ENCODE data around the gene H2AZ1.
A peak's percentile ranks its signal among the peaks of the same experiment; 100 is the strongest.

H2AZ1 gene

GRCh38 chr4:99946356-99947189, 3.5 kb downstream of the H2AZ1 start, which contains the start of gene DNAJB14:
Gene DNAJB14, minus strand, starts transcription at chr4:99946618. Its CDS starts 47 bp downstream, at chr4:99946571.
- Histone ChIP-seq H3K14ac (ENCODE audit: low read length) (peak within 1 kb of the TSS; percentile 63), H3K27me3 (ENCODE audit: control insufficient read depth in 3 of 3, insufficient read depth in 3 of 3, low read depth in 1 of 3, low read length in 3 of 3) (no peaks in the 10 kb centered on the region), H3K4ac (ENCODE audit: low read length) (no peak within 1 kb of the TSS), H3K36me3 (replicated peaks in 1 of 2; ENCODE audit: control insufficient read depth in 2 of 2, insufficient read depth in 2 of 2, low read length in 2 of 2) (peaks cover 6 to 49% of the 10 kb centered on the region in 2 donors), H3K4me1 (ENCODE audit: control insufficient read depth in 2 of 2, insufficient read depth in 1 of 2, low read depth in 1 of 2, low read length in 2 of 2) (peaks cover 2 to 19% of the 10 kb centered on the region in 2 donors), H3K18ac (ENCODE audit: low read length) (peak within 1 kb of the TSS; percentile 94), H2BK120ac (ENCODE audit: low read depth, low read length) (no peak within 1 kb of the TSS), H3K4me2 (ENCODE audit: insufficient read depth, low read length, poor library complexity, severe bottlenecking) (peak within 1 kb of the TSS; percentile 60), H4K8ac (ENCODE audit: low read depth, low read length) (no peak within 1 kb of the TSS), H2AK5ac (ENCODE audit: low read depth, low read length) (peak within 1 kb of the TSS; percentile 37), H2AFZ (ENCODE audit: low read length) (peak within 1 kb of the TSS; percentile 91), H3K4me3 (ENCODE audit: low read length in 2 of 2) (peak within 1 kb of the TSS; percentile 73 to 83), H3K23ac (ENCODE audit: low read depth, low read length, poor library complexity) (peak within 1 kb of the TSS; percentile 50), H2BK12ac (ENCODE audit: low read length) (no peak within 1 kb of the TSS), H2BK15ac (ENCODE audit: low read length) (no peak within 1 kb of the TSS), H4K91ac (ENCODE audit: low read depth, low read length, poor library complexity) (no peak within 1 kb of the TSS), H2BK5ac (ENCODE audit: low read length) (peak within 1 kb of the TSS; percentile 29), H3K27ac (replicated peaks; ENCODE audit: low read length) (peak within 1 kb of the TSS; percentile 93), H3K9ac (ENCODE audit: low read depth, low read length, poor library complexity) (peak within 1 kb of the TSS; percentile 92), H3K9me3 (replicated peaks in 1 of 2; ENCODE audit: control insufficient read depth in 2 of 2, insufficient read depth in 1 of 2, low read depth in 1 of 2, low read length in 2 of 2) (peaks cover 0 to 14% of the 10 kb centered on the region in 2 donors), H3K79me1 (ENCODE audit: low read depth, low read length) (no peaks in the 10 kb centered on the region)
- DNase-seq (ENCODE audit: low spot score): peak; percentile 69
- WGBS, 2 donors (ENCODE audit: extremely low coverage in 2 of 2, insufficient read length in 2 of 2, insufficient replicate concordance in 1 of 2): no CpG with 5 or more reads among the region's 87 CpGs

GRCh38 chr4:99945718-99946355, 4.2 kb downstream of the H2AZ1 start:
- no peak overlapping the region for H4K8ac ChIP-seq (ENCODE audit: low read depth, low read length)
- H3K14ac ChIP-seq (ENCODE audit: low read length): peak overlapping the region; percentile 63
- H3K36me3 ChIP-seq (replicated peaks in 1 of 2; ENCODE audit: control insufficient read depth in 2 of 2, insufficient read depth in 2 of 2, low read length in 2 of 2): peaks cover 6 to 51% of the 10 kb centered on the region in 2 donors
- H3K9me3 ChIP-seq (replicated peaks in 1 of 2; ENCODE audit: control insufficient read depth in 2 of 2, insufficient read depth in 1 of 2, low read depth in 1 of 2, low read length in 2 of 2): peaks cover 0 to 18% of the 10 kb centered on the region in 2 donors
- peak overlapping the region; percentile 91 for H2AFZ ChIP-seq (ENCODE audit: low read length)
- H3K27me3 ChIP-seq (ENCODE audit: control insufficient read depth in 3 of 3, insufficient read depth in 3 of 3, low read depth in 1 of 3, low read length in 3 of 3): no peaks in the 10 kb centered on the region
- peak overlapping the region; percentile 92 for H3K9ac ChIP-seq (ENCODE audit: low read depth, low read length, poor library complexity)
- no peak overlapping the region for H2BK120ac ChIP-seq (ENCODE audit: low read depth, low read length)
- WGBS, 2 donors (ENCODE audit: extremely low coverage in 2 of 2, insufficient read length in 2 of 2, insufficient replicate concordance in 1 of 2): no CpG with 5 or more reads among the region's 25 CpGs
- H2BK5ac ChIP-seq (ENCODE audit: low read length): peak overlapping the region; percentile 29
- H2BK12ac ChIP-seq (ENCODE audit: low read length): no peak overlapping the region
- H3K18ac ChIP-seq (ENCODE audit: low read length): peak overlapping the region; percentile 94
- H3K27ac ChIP-seq (replicated peaks; ENCODE audit: low read length): peak overlapping the region; percentile 93
- no peak overlapping the region for H4K91ac ChIP-seq (ENCODE audit: low read depth, low read length, poor library complexity)
- peak overlapping the region; percentile 50 for H3K23ac ChIP-seq (ENCODE audit: low read depth, low read length, poor library complexity)
- H3K4ac ChIP-seq (ENCODE audit: low read length): no peak overlapping the region
- peaks cover 2 to 19% of the 10 kb centered on the region in 2 donors for H3K4me1 ChIP-seq (ENCODE audit: control insufficient read depth in 2 of 2, insufficient read depth in 1 of 2, low read depth in 1 of 2, low read length in 2 of 2)
- peak overlapping the region; percentile 60 for H3K4me2 ChIP-seq (ENCODE audit: insufficient read depth, low read length, poor library complexity, severe bottlenecking)
- peak overlapping the region; percentile 37 for H2AK5ac ChIP-seq (ENCODE audit: low read depth, low read length)
- no peak overlapping the region for H2BK15ac ChIP-seq (ENCODE audit: low read length)
- peak; percentile 9 for DNase-seq (ENCODE audit: low spot score)
- H3K4me3 ChIP-seq (ENCODE audit: low read length in 2 of 2): peak overlapping the region; percentile 73 to 83
- H3K79me1 ChIP-seq (ENCODE audit: low read depth, low read length): no peaks in the 10 kb centered on the region

GRCh38 chr4:99943904-99944437, 6.1 kb downstream of the H2AZ1 start:
- no CpG with 5 or more reads among the region's 2 CpGs for WGBS, 2 donors (ENCODE audit: extremely low coverage in 2 of 2, insufficient read length in 2 of 2, insufficient replicate concordance in 1 of 2)
- no peak overlapping the region for H3K4me3 ChIP-seq (ENCODE audit: low read length in 2 of 2)

More at GRCh38 chr4:99943904-99944437, 6.1 kb downstream of the H2AZ1 start:
- Histone ChIP-seq H3K79me1 (ENCODE audit: low read depth, low read length) (peaks cover 2% of the 10 kb centered on the region), H2BK120ac (ENCODE audit: low read depth, low read length) (no peak overlapping the region), H3K9ac (ENCODE audit: low read depth, low read length, poor library complexity) (no peak overlapping the region), H3K14ac (ENCODE audit: low read length) (no peak overlapping the region), H3K18ac (ENCODE audit: low read length) (no peak overlapping the region), H2BK15ac (ENCODE audit: low read length) (no peak overlapping the region), H4K8ac (ENCODE audit: low read depth, low read length) (no peak overlapping the region), H3K4ac (ENCODE audit: low read length) (no peak overlapping the region), H4K91ac (ENCODE audit: low read depth, low read length, poor library complexity) (no peak overlapping the region), H3K9me3 (replicated peaks in 1 of 2; ENCODE audit: control insufficient read depth in 2 of 2, insufficient read depth in 1 of 2, low read depth in 1 of 2, low read length in 2 of 2) (peaks cover 0 to 18% of the 10 kb centered on the region in 2 donors), H2BK12ac (ENCODE audit: low read length) (no peak overlapping the region), H3K4me2 (ENCODE audit: insufficient read depth, low read length, poor library complexity, severe bottlenecking) (no peak overlapping the region), H3K4me1 (ENCODE audit: control insufficient read depth in 2 of 2, insufficient read depth in 1 of 2, low read depth in 1 of 2, low read length in 2 of 2) (peaks cover 2 to 19% of the 10 kb centered on the region in 2 donors), H3K27ac (replicated peaks; ENCODE audit: low read length) (no peak overlapping the region), H2AK5ac (ENCODE audit: low read depth, low read length) (no peak overlapping the region), H3K27me3 (ENCODE audit: control insufficient read depth in 3 of 3, insufficient read depth in 3 of 3, low read depth in 1 of 3, low read length in 3 of 3) (no peaks in the 10 kb centered on the region), H2AFZ (ENCODE audit: low read length) (no peak overlapping the region), H2BK5ac (ENCODE audit: low read length) (no peak overlapping the region), H3K36me3 (replicated peaks in 1 of 2; ENCODE audit: control insufficient read depth in 2 of 2, insufficient read depth in 2 of 2, low read length in 2 of 2) (peaks cover 6 to 56% of the 10 kb centered on the region in 2 donors), H3K23ac (ENCODE audit: low read depth, low read length, poor library complexity) (no peak overlapping the region)
- no peak for DNase-seq (ENCODE audit: low spot score)

Measured in neuronal stem cell (in vitro differentiated cells).